Adrenal gland (tissue), 5 donors: ENCODE results near the gene HOXC9.

Source experiments
- POLR2A ChIP-seq, 2 donors: fragments of 450-650 bp; IDR thresholded peaks; one replicate each; pipeline ENCODE4 v1.6.1; 2017; ENCODE audit warnings: antibody characterized with exemption in 2 of 2, mild to moderate bottlenecking in 2 of 2, moderate library complexity in 1 of 2
- TF ChIP-seq, protein P1 (sequence below), 6 experiments: fragments of 450-650 bp in 4 of 6; fragments of 200-600 bp in 2 of 6; sonication (generic) in 1 of 6; IDR thresholded peaks; 1 replicate in 5 of 6; 2 replicates in 1 of 6; pipeline versions ENCODE4 v1.5.1 to v1.8.0; 2016 to 2021; ENCODE audit warnings: antibody characterized with exemption in 6 of 6, mild to moderate bottlenecking in 2 of 6, moderate library complexity in 1 of 6
- donor health status: DM: no; HTN: no; CAD: no.

- TF ChIP-seq, protein P1, sequence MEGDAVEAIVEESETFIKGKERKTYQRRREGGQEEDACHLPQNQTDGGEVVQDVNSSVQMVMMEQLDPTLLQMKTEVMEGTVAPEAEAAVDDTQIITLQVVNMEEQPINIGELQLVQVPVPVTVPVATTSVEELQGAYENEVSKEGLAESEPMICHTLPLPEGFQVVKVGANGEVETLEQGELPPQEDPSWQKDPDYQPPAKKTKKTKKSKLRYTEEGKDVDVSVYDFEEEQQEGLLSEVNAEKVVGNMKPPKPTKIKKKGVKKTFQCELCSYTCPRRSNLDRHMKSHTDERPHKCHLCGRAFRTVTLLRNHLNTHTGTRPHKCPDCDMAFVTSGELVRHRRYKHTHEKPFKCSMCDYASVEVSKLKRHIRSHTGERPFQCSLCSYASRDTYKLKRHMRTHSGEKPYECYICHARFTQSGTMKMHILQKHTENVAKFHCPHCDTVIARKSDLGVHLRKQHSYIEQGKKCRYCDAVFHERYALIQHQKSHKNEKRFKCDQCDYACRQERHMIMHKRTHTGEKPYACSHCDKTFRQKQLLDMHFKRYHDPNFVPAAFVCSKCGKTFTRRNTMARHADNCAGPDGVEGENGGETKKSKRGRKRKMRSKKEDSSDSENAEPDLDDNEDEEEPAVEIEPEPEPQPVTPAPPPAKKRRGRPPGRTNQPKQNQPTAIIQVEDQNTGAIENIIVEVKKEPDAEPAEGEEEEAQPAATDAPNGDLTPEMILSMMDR (IDR thresholded peaks at IDR 0.05) = no peak
- no peak for TF ChIP-seq POLR2A (IDR thresholded peaks at IDR 0.05)
These were observed 28.8 kb upstream of the HOXC9 start for GRCh38 chr12:53971129-53971528.
